ENCODE measurements around the gene PTPRN2.
"Not testable (repeated sequence)": the region's sequence is repeated elsewhere in the genome, so short reads cannot be mapped to it uniquely, and the experiment has no call there.

GRCh38 chr7:158418395-158418794, 169.2 kb downstream of the PTPRN2 start:
- not testable (repeated sequence) for TF ChIP-seq CTCF (conservative IDR thresholded peaks at IDR 0.05 in 1 of 2, IDR thresholded peaks at IDR 0.05 in 1 of 2; ENCODE audit: low read depth in 1 of 2, low read length in 2 of 2); EZH2 (IDR thresholded peaks at IDR 0.05; ENCODE audit: low read length, missing control alignments)

All from fibroblast of lung (primary cell).